ENCODE data around the gene APP. TPM values are rescaled to one million over a fixed set of nuclear protein-coding genes. Genes with fewer than 3 reads are reported as not detected.

Gene APP
- total RNA-seq, 1 experiment from 2014 or later: 560 TPM

DNA sequence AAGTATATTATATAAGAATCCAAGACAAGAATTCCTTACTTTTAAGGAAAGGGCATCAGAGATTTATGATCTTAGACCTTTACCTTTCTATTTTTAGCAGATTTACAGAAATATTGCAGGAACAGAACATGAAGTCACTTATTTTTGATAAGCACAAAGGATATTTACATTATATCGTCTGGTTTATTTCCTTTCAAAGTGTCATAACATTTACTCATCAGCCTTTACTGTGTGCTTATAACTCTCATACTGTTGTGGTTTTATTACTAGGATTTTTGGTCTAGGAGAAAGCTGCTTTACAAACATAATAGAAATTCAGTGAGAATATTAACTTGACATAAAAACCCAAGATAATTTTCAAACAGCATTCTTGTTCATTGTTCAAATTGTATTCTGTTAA, 47.6 kb downstream of the APP start (continued):
- TF ChIP-seq, protein P1, sequence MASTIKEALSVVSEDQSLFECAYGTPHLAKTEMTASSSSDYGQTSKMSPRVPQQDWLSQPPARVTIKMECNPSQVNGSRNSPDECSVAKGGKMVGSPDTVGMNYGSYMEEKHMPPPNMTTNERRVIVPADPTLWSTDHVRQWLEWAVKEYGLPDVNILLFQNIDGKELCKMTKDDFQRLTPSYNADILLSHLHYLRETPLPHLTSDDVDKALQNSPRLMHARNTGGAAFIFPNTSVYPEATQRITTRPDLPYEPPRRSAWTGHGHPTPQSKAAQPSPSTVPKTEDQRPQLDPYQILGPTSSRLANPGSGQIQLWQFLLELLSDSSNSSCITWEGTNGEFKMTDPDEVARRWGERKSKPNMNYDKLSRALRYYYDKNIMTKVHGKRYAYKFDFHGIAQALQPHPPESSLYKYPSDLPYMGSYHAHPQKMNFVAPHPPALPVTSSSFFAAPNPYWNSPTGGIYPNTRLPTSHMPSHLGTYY (CRISPR knock-in tag; IDR thresholded peaks at IDR 0.05): no peak
- TF ChIP-seq CREB1 (CRISPR knock-in tag; IDR thresholded peaks at IDR 0.05): no peak
- no peak for TF ChIP-seq ZNF671 (CRISPR knock-in tag; IDR thresholded peaks at IDR 0.05)
- no peak for TF ChIP-seq NR2C2 (CRISPR knock-in tag; IDR thresholded peaks at IDR 0.05)
- TF ChIP-seq GABPB1 (CRISPR knock-in tag; IDR thresholded peaks at IDR 0.05): no peak
- TF ChIP-seq ZNF121 (CRISPR knock-in tag; IDR thresholded peaks at IDR 0.05): no peak
- TF ChIP-seq, protein P2, sequence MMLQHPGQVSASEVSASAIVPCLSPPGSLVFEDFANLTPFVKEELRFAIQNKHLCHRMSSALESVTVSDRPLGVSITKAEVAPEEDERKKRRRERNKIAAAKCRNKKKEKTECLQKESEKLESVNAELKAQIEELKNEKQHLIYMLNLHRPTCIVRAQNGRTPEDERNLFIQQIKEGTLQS (CRISPR knock-in tag; conservative IDR thresholded peaks at IDR 0.05): no peak
- no peak for TF ChIP-seq SP1 (CRISPR knock-in tag; conservative IDR thresholded peaks at IDR 0.05)

DNA sequence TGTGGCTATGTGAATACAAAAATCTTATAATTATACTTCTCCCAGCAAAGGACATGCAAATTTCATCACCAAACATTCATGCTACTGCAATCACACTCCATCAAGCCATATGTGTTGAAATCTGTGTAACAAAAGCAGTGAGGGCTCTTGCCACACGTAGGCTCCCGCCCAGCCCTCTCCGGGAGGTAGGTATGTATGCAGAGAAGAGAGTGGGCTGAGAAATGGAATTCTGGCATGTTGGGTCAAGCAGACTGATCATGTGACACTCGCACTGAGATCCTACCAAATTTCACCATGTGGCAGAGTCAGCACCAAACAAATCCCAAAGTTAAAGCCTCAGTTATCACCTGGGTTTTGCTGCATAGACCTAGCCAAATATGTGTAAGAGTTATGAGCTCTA, 49.7 kb downstream of the APP start:
- POLR2A ChIA-PET: no interaction called here
- ATAC-seq (peak; percentile 60), DNase-seq (ENCODE audit: low spot score) (peak; percentile 38)
- Mint-ChIP-seq H3K4me3 (no peak overlapping the region), H3K9me3 (no peaks in the 10 kb centered on the region), H3K27ac (peak overlapping the region; percentile 94), H3K4me1 (peaks cover 94% of the 10 kb centered on the region), H3K27me3 (ENCODE audit: low read depth) (no peaks in the 10 kb centered on the region), H3K36me3 (no peaks in the 10 kb centered on the region)
- CTCF ChIA-PET: interaction anchor here (0.5 to 1.7 kb wide), 3 partner anchors 50 to 320 kb away, joined by 3 read pairs; no protein-coding TSS in a partner anchor
- TF ChIP-seq, protein P3, sequence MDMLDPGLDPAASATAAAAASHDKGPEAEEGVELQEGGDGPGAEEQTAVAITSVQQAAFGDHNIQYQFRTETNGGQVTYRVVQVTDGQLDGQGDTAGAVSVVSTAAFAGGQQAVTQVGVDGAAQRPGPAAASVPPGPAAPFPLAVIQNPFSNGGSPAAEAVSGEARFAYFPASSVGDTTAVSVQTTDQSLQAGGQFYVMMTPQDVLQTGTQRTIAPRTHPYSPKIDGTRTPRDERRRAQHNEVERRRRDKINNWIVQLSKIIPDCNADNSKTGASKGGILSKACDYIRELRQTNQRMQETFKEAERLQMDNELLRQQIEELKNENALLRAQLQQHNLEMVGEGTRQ (CRISPR knock-in tag; IDR thresholded peaks at IDR 0.05): peak; percentile 67; the same call in 1 of the 2 replicates
- no peak for TF ChIP-seq GABPB1 (CRISPR knock-in tag; IDR thresholded peaks at IDR 0.05)

DNA sequence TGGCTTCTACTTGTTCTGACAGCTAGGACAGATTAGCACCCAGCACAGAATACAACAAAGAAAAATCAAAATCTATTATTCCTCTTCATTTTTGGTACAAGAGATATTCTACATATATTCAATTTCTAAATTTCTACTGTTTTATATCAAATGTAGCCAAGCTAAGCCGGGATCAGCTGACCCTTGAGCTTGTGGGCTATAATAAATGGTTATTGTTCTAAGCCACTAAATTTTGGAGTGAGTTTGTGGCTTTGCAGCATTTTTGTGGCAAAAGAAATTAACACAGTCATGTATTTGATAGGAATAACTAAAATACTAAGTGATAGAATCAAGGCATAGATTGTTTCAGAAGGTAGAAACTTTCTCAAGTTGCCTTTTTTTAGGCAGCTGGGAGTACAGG, 50.7 kb downstream of the APP start:
- TF ChIP-seq, protein P4, sequence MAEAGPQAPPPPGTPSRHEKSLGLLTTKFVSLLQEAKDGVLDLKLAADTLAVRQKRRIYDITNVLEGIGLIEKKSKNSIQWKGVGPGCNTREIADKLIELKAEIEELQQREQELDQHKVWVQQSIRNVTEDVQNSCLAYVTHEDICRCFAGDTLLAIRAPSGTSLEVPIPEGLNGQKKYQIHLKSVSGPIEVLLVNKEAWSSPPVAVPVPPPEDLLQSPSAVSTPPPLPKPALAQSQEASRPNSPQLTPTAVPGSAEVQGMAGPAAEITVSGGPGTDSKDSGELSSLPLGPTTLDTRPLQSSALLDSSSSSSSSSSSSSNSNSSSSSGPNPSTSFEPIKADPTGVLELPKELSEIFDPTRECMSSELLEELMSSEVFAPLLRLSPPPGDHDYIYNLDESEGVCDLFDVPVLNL (CRISPR knock-in tag; IDR thresholded peaks at IDR 0.05; ENCODE audit: borderline replicate concordance, low read depth): no peak
- TF ChIP-seq, protein P5, sequence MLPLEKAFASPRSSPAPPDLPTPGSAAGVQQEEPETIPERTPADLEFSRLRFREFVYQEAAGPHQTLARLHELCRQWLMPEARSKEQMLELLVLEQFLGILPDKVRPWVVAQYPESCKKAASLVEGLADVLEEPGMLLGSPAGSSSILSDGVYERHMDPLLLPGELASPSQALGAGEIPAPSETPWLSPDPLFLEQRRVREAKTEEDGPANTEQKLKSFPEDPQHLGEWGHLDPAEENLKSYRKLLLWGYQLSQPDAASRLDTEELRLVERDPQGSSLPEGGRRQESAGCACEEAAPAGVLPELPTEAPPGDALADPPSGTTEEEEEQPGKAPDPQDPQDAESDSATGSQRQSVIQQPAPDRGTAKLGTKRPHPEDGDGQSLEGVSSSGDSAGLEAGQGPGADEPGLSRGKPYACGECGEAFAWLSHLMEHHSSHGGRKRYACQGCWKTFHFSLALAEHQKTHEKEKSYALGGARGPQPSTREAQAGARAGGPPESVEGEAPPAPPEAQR (CRISPR knock-in tag; IDR thresholded peaks at IDR 0.05): no peak
- TF ChIP-seq, protein P6, sequence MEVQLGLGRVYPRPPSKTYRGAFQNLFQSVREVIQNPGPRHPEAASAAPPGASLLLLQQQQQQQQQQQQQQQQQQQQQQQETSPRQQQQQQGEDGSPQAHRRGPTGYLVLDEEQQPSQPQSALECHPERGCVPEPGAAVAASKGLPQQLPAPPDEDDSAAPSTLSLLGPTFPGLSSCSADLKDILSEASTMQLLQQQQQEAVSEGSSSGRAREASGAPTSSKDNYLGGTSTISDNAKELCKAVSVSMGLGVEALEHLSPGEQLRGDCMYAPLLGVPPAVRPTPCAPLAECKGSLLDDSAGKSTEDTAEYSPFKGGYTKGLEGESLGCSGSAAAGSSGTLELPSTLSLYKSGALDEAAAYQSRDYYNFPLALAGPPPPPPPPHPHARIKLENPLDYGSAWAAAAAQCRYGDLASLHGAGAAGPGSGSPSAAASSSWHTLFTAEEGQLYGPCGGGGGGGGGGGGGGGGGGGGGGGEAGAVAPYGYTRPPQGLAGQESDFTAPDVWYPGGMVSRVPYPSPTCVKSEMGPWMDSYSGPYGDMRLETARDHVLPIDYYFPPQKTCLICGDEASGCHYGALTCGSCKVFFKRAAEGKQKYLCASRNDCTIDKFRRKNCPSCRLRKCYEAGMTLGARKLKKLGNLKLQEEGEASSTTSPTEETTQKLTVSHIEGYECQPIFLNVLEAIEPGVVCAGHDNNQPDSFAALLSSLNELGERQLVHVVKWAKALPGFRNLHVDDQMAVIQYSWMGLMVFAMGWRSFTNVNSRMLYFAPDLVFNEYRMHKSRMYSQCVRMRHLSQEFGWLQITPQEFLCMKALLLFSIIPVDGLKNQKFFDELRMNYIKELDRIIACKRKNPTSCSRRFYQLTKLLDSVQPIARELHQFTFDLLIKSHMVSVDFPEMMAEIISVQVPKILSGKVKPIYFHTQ (CRISPR knock-in tag; IDR thresholded peaks at IDR 0.05): no peak
- TF ChIP-seq ZNF396 (CRISPR knock-in tag; IDR thresholded peaks at IDR 0.05; ENCODE audit: borderline replicate concordance): no peak
- TF ChIP-seq, protein P7, sequence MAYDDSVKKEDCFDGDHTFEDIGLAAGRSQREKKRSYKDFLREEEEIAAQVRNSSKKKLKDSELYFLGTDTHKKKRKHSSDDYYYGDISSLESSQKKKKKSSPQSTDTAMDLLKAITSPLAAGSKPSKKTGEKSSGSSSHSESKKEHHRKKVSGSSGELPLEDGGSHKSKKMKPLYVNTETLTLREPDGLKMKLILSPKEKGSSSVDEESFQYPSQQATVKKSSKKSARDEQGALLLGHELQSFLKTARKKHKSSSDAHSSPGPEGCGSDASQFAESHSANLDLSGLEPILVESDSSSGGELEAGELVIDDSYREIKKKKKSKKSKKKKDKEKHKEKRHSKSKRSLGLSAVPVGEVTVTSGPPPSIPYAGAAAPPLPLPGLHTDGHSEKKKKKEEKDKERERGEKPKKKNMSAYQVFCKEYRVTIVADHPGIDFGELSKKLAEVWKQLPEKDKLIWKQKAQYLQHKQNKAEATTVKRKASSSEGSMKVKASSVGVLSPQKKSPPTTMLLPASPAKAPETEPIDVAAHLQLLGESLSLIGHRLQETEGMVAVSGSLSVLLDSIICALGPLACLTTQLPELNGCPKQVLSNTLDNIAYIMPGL (CRISPR knock-in tag; IDR thresholded peaks at IDR 0.05): no peak
- TF ChIP-seq CREB1 (CRISPR knock-in tag; IDR thresholded peaks at IDR 0.05): no peak
- TF ChIP-seq ZNF416 (CRISPR knock-in tag; IDR thresholded peaks at IDR 0.05): no peak
- ATAC-seq (no peak), DNase-seq (ENCODE audit: low spot score) (no peak)
- no peaks in the 10 kb centered on the region for H3K27me3 Mint-ChIP-seq (ENCODE audit: low read depth)
- no peak overlapping the region for H3K4me3 Mint-ChIP-seq
- no peaks in the 10 kb centered on the region for H3K9me3 Mint-ChIP-seq
- peak overlapping the region; percentile 36; the same call in 1 of the 2 replicates for H3K27ac Mint-ChIP-seq
- H3K36me3 Mint-ChIP-seq: no peaks in the 10 kb centered on the region
- POLR2A ChIA-PET: no interaction called here
- CTCF ChIA-PET: interaction anchor here (0.6 to 1.7 kb wide), 3 partner anchors 51 to 258 kb away, joined by 3 read pairs; no protein-coding TSS in a partner anchor
- peaks cover 92% of the 10 kb centered on the region for H3K4me1 Mint-ChIP-seq
